GM21447 (cell line): ENCODE data around the gene KLK11.
"Not testable (repeated sequence)": the region's sequence is repeated elsewhere in the genome, so short reads cannot be mapped to it uniquely, and the experiment has no call there.

ENCODE experiments used
- ATAC-seq: cut with Tn5 transposase; IDR thresholded peaks from one replicate; pipeline ENCODE4 v1.9.1; 2021; ENCODE audit not compliant: unreplicated experiment

Gene KLK11

GRCh38 chr19:51006406-51006805 lies 20.0 kb downstream of the KLK11 start:
- no peak for ATAC-seq

- no peak for ATAC-seq
These were observed 21.2 kb downstream of the KLK11 start for GRCh38 chr19:51005248-51005647.

DNA sequence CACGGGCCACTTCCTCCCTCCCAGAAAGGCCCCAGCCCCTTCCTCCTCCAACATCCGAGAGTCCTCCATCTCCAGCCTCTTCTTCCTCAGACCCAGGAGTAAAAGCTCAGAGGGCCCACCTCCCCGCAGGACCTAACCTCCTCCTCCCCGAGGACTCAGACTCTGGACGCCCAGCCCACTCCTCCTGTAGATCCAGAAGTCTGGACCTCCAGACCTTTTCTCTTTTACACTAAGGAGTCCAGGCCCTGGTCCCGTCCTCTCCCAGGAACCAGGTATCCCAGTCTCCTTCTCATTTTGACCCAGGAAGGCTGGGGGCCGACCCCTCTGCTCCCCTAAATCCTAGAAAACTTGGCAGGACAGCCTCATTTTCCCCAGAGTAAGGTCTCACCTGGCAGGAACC lies 23.1 kb downstream of the KLK11 start:
- no peak for ATAC-seq

GRCh38 chr19:51002542-51003311 lies 23.7 kb downstream of the KLK11 start:
- ATAC-seq, result no peak

DNA sequence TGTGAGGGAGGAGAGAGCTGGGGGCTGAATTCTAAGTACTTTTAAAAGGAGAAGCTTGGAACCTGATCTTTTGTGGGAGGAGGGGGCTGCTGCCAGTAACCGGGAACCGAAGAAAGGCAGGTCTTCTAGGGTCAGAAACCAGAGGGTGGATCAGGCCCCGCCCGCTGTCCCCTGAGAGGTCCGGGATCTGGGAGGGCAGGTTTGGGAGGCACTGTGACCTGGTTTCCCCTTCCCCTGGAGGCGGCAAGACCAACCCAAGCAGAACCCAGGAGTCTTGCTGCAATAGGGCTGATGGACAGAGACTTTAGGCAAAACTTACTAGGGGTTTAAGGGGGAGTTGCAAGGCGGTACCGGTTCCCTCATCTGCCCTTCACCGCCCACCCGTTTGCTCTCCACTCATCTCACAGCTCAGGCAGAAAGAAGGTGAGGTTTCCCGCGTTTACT lies 24.3 kb downstream of the KLK11 start:
- no peak for ATAC-seq

- ATAC-seq, result no peak
These were observed 24.9 kb downstream of the KLK11 start, which contains the start of gene KLK8 for GRCh38 chr19:51001515-51001914. KLK8 (minus strand) TSS chr19:51001604; CDS start chr19:51001167, 437 bp downstream.

DNA sequence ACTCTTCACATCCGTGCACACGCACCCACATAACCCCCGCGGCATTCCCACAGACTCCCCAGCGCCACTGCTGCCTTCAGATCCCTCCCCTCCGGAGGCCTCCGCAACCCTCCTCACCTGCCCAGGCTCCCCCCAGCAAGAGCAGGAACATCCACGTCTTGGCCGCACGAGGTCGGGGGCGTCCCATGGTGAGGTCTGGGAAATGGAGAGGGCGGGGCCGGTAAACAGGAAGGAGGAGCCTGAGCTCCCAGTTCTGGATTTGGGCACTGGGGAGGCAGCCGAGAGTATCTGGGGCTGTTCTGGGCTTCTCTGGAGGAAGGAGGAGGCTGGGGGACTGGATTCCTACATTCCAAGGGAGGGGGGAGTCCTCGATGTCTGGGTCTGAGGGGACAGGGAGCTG lies 25.4 kb downstream of the KLK11 start:
- no peak for ATAC-seq

- no peak for ATAC-seq
These were observed 26.0 kb downstream of the KLK11 start for GRCh38 chr19:51000426-51000825.

DNA sequence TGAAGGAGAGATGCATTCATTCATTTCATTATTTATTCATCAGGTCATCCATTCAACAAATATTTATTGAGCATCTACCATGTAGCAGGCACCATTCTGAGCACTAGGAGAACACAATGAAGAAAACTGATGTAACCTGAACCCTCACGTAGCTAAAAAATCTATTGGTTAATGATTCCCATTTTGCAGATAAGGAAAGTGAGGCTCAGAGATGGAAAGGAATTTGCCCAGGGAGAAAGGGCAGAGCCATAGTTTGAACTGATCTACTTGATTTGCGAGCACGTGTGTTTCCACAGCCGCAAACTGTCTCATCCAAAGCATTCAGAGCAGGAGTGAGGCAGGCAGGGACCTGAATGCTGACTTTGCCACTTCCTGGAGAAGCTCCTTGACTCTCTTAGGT lies 27.7 kb downstream of the KLK11 start:
- no peak for ATAC-seq

DNA sequence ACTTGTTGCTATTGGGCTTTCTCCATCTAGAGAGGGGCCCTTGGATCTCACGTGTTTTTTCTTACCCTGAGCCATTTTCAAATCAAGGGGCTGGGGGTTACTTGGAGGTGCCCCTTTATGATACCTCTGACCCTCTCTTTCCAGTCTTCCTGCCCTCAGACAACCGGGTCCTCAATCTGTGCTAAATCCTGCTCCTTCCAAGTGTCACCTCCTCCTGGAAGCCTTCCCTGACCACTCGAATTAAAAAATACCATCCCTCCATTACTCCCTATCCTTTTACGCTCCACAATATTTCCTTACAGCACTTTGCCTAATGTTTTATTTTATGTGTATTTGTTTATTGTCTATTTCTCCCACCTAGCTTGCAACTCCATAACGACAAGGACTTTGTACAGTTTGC lies 28.4 kb downstream of the KLK11 start:
- no peak for ATAC-seq

- ATAC-seq, result no peak
These were observed 32.3 kb downstream of the KLK11 start for GRCh38 chr19:50994129-50994528.

DNA sequence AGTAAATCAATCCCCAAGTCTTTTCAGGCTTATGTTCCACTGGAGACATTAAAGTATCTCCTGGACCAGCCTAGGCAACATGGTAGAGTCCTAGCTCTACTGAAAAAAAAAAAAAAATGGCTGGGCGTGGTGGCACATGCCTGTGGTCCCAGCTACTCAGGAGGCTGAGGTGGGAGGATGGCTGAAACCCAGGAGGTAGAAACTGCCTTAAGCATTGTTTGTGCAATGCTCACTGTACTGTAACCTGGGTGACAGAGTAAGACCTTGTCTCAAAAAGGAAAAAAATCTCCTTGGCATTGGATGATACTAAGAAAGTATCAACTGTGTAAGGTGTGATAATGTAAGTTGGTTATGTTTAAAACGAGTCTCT lies 33.8 kb downstream of the KLK11 start:
- no peak for ATAC-seq

- not testable (repeated sequence) for ATAC-seq
These were observed 42.0 kb downstream of the KLK11 start for GRCh38 chr19:50984416-50984815.

- ATAC-seq, result no peak
These were observed 42.7 kb downstream of the KLK11 start, which contains the start of gene KLK7 for GRCh38 chr19:50983625-50984292. KLK7 (minus strand) TSS chr19:50983917; CDS start chr19:50982399, 1,518 bp downstream.

DNA sequence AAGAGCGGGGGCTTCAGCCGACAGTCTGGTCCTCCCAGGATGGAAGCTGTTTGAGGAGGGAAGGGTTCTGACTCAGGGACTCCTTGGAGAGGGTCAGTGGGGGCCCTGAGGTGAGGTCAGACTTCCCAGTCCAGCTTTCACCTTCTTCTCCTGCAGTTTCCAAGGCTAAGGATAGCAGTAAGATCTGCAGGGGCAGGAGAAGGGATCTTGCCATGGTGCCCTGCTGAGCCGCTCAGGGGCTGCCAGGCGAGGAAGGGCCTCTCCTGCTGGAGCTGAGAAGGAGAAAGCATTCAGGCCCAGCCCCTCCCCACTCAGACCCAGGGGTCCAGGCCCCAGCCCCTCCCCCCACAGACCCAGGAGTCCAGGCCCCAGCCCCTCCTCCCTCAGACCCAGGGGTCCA lies 44.2 kb downstream of the KLK11 start:
- ATAC-seq, result no peak

DNA sequence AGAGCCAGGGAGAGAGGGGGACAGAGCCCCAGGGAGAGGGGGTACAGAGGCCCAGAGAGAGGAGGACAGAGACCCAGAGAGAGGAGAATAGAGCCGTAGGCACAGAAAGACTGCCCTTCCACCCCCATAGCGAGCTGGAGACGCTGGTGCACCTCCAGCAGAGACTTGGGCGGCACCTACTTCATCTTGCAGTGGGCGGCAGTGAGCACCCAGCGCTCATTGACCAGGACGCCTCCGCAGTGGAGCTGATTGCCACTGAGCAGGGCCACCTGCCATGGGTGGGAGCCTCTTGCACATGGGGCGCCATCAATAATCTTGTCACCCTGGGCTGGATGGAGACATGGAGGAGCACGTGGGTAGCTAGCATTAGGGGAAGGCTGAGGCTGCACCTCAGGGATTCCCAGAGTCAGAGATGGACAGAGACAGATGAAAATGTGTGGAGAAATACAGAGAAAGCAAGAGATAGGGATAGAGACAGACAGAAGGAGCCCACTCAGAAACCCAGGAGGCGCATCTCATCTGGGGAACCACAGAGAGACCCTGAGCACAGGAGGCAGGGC lies 44.7 kb downstream of the KLK11 start:
- ATAC-seq, result no peak

DNA sequence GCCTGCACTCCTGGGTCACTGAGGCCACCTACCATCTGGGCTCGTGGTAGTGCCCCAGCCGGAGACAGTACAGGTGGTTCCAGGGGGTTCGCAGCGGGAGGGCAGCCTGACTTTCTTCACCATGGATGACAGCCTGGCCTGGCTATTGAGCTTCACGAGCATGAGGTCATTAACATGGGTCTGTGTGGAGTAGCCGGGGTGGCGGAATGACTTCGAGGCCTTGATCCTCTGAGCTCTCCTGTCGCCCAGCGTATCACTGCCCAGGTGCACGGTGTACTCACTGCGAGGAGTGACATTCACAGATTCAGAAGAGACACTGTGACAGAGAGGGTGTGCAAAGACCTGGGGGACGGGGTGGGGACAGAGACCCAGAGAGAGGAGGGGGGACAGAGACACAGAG lies 46.2 kb downstream of the KLK11 start:
- ATAC-seq, result no peak

DNA sequence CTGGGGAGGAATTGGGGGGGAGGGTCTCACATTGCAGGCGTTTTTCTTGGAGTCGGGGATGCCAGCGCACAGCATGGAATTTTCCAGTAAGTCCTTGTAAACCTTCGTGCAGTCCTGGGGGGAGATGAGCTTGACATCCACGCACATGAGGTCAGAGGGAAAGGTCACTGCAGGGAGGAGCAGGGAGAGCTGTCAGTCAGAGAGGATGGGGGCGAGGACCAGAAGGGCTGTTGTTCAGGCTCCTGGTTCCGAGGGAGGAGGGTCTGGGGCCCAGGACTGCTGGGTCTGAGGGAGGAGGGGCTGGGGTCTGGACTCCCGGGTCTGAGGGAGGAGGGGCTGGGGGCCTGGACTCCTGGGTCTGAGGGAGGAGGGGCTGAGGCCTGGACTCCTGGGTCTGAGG lies 46.7 kb downstream of the KLK11 start:
- ATAC-seq, result no peak

GRCh38 chr19:50978772-50979390 lies 47.5 kb downstream of the KLK11 start:
- ATAC-seq, result no peak

DNA sequence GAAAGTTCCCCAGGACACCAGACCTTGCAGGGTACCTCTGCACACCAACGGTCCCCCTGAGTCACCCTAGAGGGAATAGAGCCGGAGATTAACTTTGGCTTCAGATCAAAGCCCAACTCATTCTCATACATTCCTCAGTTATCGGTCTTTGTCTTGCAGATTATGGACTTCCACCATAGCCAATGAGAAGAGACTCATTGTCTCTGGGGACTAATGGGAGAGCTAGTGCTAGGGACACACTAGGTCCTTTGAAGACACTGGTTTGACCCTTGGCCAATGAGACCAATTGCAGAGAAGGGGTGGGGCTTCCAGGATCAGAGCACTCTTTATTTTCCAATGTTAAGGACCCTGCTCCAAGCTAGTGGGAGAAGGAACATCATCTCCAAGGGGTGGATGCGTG lies 48.8 kb downstream of the KLK11 start:
- no peak for ATAC-seq

DNA sequence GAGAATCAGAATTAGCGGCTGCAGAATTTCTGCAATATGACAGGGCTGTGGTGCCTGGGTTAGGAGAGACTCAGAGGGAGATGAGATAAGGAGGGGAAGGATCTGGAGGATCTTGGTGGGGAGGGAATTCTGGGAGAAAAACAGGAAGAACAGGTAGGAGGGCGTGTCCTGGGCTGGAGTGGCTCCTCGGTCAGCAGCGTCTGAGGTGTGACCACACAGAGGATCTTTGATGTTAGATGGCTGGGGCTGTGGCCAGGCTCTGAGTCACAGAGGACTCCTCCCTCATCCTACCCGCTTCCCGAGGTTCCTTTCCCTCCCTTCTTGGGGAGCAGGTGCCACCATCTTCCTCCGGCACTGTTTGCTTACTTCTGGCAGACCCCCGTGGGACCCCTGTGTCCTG lies 50.6 kb downstream of the KLK11 start:
- ATAC-seq, result no peak
